GM19397 (cell line): ENCODE measurements around the gene GPRASP1.
"Not testable (repeated sequence)": the region's sequence is repeated elsewhere in the genome, so short reads cannot be mapped to it uniquely, and the experiment has no call there.

Experiments used
- ATAC-seq: cut with Tn5 transposase; IDR thresholded peaks from one replicate; pipeline ENCODE4 v1.9.1; 2021; ENCODE audit warnings: mild to moderate bottlenecking, moderate library complexity; ENCODE audit not compliant: unreplicated experiment

GPRASP1 gene

GRCh38 chrX:102651242-102652011, at the start of gene GPRASP1:
Gene GPRASP1 (plus strand): TSS chrX:102651483. CDS start chrX:102653914, 2,431 bp downstream.
- ATAC-seq = no peak

GRCh38 chrX:102604327-102604726, 47.0 kb upstream of the GPRASP1 start:
- no peak for ATAC-seq

GRCh38 chrX:102606115-102606514, 45.2 kb upstream of the GPRASP1 start:
- ATAC-seq = no peak

- ATAC-seq = no peak
Measured at GRCh38 chrX:102610905-102611304, 40.4 kb upstream of the GPRASP1 start.

GRCh38 chrX:102624105-102624504, 27.2 kb upstream of the GPRASP1 start:
- no peak for ATAC-seq

GRCh38 chrX:102627640-102628039, 23.6 kb upstream of the GPRASP1 start:
- no peak for ATAC-seq

- ATAC-seq = no peak
Measured at GRCh38 chrX:102637561-102637960, 13.7 kb upstream of the GPRASP1 start.

- ATAC-seq = no peak
Measured at GRCh38 chrX:102650903-102651241, 411 bp upstream of the GPRASP1 start.

- ATAC-seq = no peak
Measured at GRCh38 chrX:102652031-102652688, 877 bp downstream of the GPRASP1 start.

- no peak for ATAC-seq
Measured at GRCh38 chrX:102654696-102655095, 3.4 kb downstream of the GPRASP1 start.

GRCh38 chrX:102658556-102658955, 7.3 kb downstream of the GPRASP1 start:
- no peak for ATAC-seq

- ATAC-seq = peak; percentile 99
Measured at GRCh38 chrX:102659790-102660757, 8.8 kb downstream of the GPRASP1 start.

GRCh38 chrX:102663820-102664219, 12.5 kb downstream of the GPRASP1 start:
- ATAC-seq = not testable (repeated sequence)

GRCh38 chrX:102667034-102667433, 15.8 kb downstream of the GPRASP1 start:
- not testable (repeated sequence) for ATAC-seq

- ATAC-seq = no peak
Measured at GRCh38 chrX:102669526-102669925, 18.2 kb downstream of the GPRASP1 start.

- no peak for ATAC-seq
Measured at GRCh38 chrX:102672856-102673255, 21.6 kb downstream of the GPRASP1 start.

GRCh38 chrX:102677479-102677878, 26.2 kb downstream of the GPRASP1 start:
- not testable (repeated sequence) for ATAC-seq

- ATAC-seq = no peak
Measured at GRCh38 chrX:102684772-102685520, 33.7 kb downstream of the GPRASP1 start.

GRCh38 chrX:102694749-102695148, 43.5 kb downstream of the GPRASP1 start:
- no peak for ATAC-seq

- ATAC-seq = no peak
Measured at GRCh38 chrX:102696306-102696705, 45.0 kb downstream of the GPRASP1 start.

GRCh38 chrX:102697494-102697893, 46.2 kb downstream of the GPRASP1 start:
- no peak for ATAC-seq
